ENCODE data around the gene ZC3H7A. TPM values are rescaled to one million over a fixed set of nuclear protein-coding genes. Genes with fewer than 3 reads are reported as not detected.
A peak's percentile ranks its signal among the peaks of the same experiment; 100 is the strongest.

Gene ZC3H7A
- total and polyA plus RNA-seq, 2 of the 13 experiments (the other 11 are each of a cell fraction or from before 2014, with no cell fraction given), result 29.2 to 36.8 TPM

GRCh38 chr16:11796227-11797165 lies 562 bp downstream of the ZC3H7A start (continued):
- peak; percentile 65; the same call in 1 of the 2 replicates for TF ChIP-seq GATAD1 (CRISPR knock-in tag; IDR thresholded peaks at IDR 0.05)
- no peak for TF ChIP-seq ZNF263 (CRISPR knock-in tag; IDR thresholded peaks at IDR 0.05)
- no peak for TF ChIP-seq ATF7-NPFF (CRISPR knock-in tag; IDR thresholded peaks at IDR 0.05; ENCODE audit: low read depth)
- 0 out of 2 replicates have a peak, but pooled peaks have one; percentile 76 for TF ChIP-seq ISX (CRISPR knock-in tag; conservative IDR thresholded peaks at IDR 0.05)
- TF ChIP-seq ZNF160 (CRISPR knock-in tag; IDR thresholded peaks at IDR 0.05), result peak; percentile 31; the same call in 1 of the 2 replicates
- TF ChIP-seq BCL6 (CRISPR knock-in tag; IDR thresholded peaks at IDR 0.05), result no peak; the same call in 1 of the 2 replicates
- TF ChIP-seq, protein P1, sequence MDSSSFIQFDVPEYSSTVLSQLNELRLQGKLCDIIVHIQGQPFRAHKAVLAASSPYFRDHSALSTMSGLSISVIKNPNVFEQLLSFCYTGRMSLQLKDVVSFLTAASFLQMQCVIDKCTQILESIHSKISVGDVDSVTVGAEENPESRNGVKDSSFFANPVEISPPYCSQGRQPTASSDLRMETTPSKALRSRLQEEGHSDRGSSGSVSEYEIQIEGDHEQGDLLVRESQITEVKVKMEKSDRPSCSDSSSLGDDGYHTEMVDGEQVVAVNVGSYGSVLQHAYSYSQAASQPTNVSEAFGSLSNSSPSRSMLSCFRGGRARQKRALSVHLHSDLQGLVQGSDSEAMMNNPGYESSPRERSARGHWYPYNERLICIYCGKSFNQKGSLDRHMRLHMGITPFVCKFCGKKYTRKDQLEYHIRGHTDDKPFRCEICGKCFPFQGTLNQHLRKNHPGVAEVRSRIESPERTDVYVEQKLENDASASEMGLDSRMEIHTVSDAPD (CRISPR knock-in tag; IDR thresholded peaks at IDR 0.05), result 0 out of 2 replicates have a peak, but pooled peaks have one; percentile 29
- 0 out of 2 replicates have a peak, but pooled peaks have one; percentile 2 for TF ChIP-seq SRF (IDR thresholded peaks at IDR 0.05; ENCODE audit: low read depth, low read length)
- no peak; the same call in 1 of the 2 replicates for TF ChIP-seq TAF1 (CRISPR knock-in tag; IDR thresholded peaks at IDR 0.05)
- TF ChIP-seq GTF2F1 (IDR thresholded peaks at IDR 0.05; ENCODE audit: low read length), result no peak
- peak; percentile 9; the same call in 1 of the 2 replicates for TF ChIP-seq HINFP (CRISPR knock-in tag; IDR thresholded peaks at IDR 0.05; ENCODE audit: low read depth)
- no peak for TF ChIP-seq POLR2AphosphoS5 (IDR thresholded peaks at IDR 0.05; ENCODE audit: low read depth, low read length)
- TF ChIP-seq ZNF460 (CRISPR knock-in tag; IDR thresholded peaks at IDR 0.05; ENCODE audit: borderline replicate concordance), result peak; percentile 39; the same call in 1 of the 2 replicates
- peak; percentile 73; the same call in 1 of the 2 replicates for TF ChIP-seq HBP1 (CRISPR knock-in tag; IDR thresholded peaks at IDR 0.05; ENCODE audit: low read depth)
- no peak for TF ChIP-seq ZNF580 (CRISPR knock-in tag; IDR thresholded peaks at IDR 0.05; ENCODE audit: borderline replicate concordance, low read depth)
- peak; percentile 70; the same call in 1 of the 2 replicates for TF ChIP-seq HOXA3 (CRISPR knock-in tag; IDR thresholded peaks at IDR 0.05)
- TF ChIP-seq ZSCAN21 (CRISPR knock-in tag; IDR thresholded peaks at IDR 0.05; ENCODE audit: borderline replicate concordance), result peak; percentile 29; the same call in 1 of the 2 replicates
- TF ChIP-seq NONO (IDR thresholded peaks at IDR 0.05), result no peak
- TF ChIP-seq NONO (CRISPR knock-in tag; conservative IDR thresholded peaks at IDR 0.05), result peak; percentile 57

Measured in HepG2 (cell line).